Stomach (tissue), 4 donors: Measurements from ENCODE around the gene ADCK2.

Source experiments
- POLR2AphosphoS5 ChIP-seq, 3 donors: sonication (generic); formaldehyde crosslinking; IDR thresholded peaks; one replicate each; pipeline ENCODE4 v1.6.1; 2016; ENCODE audit warnings: antibody characterized with exemption in 3 of 3
- TF ChIP-seq, protein P1 (sequence below), 7 experiments: fragments of 450-650 bp in 4 of 7; fragments of 200-600 bp in 3 of 7; sonication (generic) in 3 of 7; IDR thresholded peaks; one replicate each; pipeline ENCODE4 v1.5.1; 2016 to 2019; ENCODE audit warnings: antibody characterized with exemption in 7 of 7, control low read depth in 2 of 7, mild to moderate bottlenecking in 1 of 7

DNA sequence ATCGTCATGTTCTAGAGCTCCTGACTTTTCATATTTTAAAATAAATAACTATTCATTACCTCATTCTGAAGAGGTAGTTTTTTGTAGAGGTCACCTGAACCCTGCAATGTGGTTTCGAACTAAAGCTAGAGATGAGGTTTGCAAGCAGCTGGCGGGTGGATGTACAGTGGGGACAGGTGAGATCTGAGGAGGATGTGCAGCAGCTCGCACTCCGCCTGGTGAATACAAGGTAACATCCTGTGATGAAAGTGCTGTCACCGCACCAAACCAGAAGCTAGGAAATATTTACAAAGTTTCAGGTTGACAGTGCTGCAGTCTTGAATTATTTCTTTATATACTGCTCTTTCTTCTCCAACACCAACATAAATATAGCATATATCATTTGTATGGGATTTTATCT lies 50.3 kb downstream of the ADCK2 start:
- no peak for TF ChIP-seq POLR2AphosphoS5 (IDR thresholded peaks at IDR 0.05)
- TF ChIP-seq, protein P1, sequence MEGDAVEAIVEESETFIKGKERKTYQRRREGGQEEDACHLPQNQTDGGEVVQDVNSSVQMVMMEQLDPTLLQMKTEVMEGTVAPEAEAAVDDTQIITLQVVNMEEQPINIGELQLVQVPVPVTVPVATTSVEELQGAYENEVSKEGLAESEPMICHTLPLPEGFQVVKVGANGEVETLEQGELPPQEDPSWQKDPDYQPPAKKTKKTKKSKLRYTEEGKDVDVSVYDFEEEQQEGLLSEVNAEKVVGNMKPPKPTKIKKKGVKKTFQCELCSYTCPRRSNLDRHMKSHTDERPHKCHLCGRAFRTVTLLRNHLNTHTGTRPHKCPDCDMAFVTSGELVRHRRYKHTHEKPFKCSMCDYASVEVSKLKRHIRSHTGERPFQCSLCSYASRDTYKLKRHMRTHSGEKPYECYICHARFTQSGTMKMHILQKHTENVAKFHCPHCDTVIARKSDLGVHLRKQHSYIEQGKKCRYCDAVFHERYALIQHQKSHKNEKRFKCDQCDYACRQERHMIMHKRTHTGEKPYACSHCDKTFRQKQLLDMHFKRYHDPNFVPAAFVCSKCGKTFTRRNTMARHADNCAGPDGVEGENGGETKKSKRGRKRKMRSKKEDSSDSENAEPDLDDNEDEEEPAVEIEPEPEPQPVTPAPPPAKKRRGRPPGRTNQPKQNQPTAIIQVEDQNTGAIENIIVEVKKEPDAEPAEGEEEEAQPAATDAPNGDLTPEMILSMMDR (IDR thresholded peaks at IDR 0.05), result no peak
